ENCODE results near the gene PEAK1. TPM values are rescaled to one million over a fixed set of nuclear protein-coding genes. Genes with fewer than 3 reads are reported as not detected.

The PEAK1 gene
- total RNA-seq, 2 donors from 2014 or later: 25.4 to 38.4 TPM

DNA sequence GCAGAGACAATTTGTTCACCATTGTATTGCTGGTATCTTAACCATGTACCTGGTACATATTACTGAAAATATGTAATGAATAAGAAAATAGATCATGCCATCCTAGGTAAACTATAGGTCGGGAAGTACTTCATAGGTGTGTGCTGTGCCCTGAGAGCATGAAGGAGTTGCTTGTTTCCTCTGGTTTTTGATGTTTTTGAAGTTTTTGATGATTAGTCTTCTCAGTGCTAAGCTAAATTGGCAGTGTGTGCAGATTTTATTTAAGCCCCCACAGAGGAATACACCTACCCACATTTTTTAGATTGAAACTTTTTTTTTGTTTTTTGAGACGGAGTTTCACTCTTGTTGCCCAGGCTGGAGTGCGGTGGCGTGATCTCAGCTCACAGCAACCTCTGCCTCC is 17.4 kb upstream of the PEAK1 start:
- peaks cover 7% of the 10 kb centered on the region for H3K36me3 Mint-ChIP-seq (ENCODE audit: low read depth)
- Histone ChIP-seq H3K4me1 (ENCODE audit: control insufficient read depth, insufficient read depth, low read length) (no peaks in the 10 kb centered on the region), H3K27me3 (ENCODE audit: control insufficient read depth, insufficient read depth, low read length, poor library complexity, severe bottlenecking) (no peaks in the 10 kb centered on the region), H3K9ac (ENCODE audit: extremely low read depth, low read length, poor library complexity, severe bottlenecking) (no peak overlapping the region), H3K9me3 (ENCODE audit: control insufficient read depth, low read length) (no peaks in the 10 kb centered on the region), H3K27ac (ENCODE audit: low read depth, low read length) (no peak overlapping the region), H3K36me3 (ENCODE audit: control insufficient read depth, insufficient read depth, low read length) (no peaks in the 10 kb centered on the region), H3K4me3 (ENCODE audit: low read length) (no peak overlapping the region)
- no peak overlapping the region for H3K4me3 Mint-ChIP-seq
- H3K4me1 Mint-ChIP-seq: no peaks in the 10 kb centered on the region
- 90 to 94% methylated on average over 2 to 4 of the region's 4 CpGs for whole genome bisulfite sequencing, 2 experiments (ENCODE audit: insufficient coverage in 1 of 2, insufficient read length in 1 of 2)
- TF ChIP-seq, protein P1, sequence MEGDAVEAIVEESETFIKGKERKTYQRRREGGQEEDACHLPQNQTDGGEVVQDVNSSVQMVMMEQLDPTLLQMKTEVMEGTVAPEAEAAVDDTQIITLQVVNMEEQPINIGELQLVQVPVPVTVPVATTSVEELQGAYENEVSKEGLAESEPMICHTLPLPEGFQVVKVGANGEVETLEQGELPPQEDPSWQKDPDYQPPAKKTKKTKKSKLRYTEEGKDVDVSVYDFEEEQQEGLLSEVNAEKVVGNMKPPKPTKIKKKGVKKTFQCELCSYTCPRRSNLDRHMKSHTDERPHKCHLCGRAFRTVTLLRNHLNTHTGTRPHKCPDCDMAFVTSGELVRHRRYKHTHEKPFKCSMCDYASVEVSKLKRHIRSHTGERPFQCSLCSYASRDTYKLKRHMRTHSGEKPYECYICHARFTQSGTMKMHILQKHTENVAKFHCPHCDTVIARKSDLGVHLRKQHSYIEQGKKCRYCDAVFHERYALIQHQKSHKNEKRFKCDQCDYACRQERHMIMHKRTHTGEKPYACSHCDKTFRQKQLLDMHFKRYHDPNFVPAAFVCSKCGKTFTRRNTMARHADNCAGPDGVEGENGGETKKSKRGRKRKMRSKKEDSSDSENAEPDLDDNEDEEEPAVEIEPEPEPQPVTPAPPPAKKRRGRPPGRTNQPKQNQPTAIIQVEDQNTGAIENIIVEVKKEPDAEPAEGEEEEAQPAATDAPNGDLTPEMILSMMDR (conservative IDR thresholded peaks at IDR 0.05): no peak
- no peak overlapping the region for H3K27ac Mint-ChIP-seq
- no peaks in the 10 kb centered on the region for H3K27me3 Mint-ChIP-seq (ENCODE audit: insufficient read depth)
- DNase-seq: no peak
- no peaks in the 10 kb centered on the region for H3K9me3 Mint-ChIP-seq

DNA sequence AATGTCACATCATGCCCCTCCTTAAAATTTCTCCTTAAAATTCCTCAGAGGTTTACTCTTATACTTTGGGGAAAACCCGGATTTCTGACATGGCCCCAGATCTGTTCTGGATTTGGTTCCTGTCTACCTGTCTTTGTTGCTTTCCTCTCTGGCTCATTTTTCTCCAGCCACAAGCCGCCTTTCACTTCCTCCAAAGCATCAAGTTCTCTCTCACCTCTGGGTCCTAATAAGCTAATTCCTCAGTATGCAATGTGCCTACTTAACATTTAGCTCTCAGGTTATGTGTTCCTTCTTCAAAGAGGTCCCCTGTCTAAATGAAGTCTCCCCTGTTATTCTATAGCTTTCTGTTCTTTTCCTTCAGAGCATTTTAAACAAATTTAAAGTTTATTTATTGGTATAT is 16.9 kb upstream of the PEAK1 start:
- no peak overlapping the region for H3K27ac Mint-ChIP-seq
- H3K36me3 Mint-ChIP-seq (ENCODE audit: low read depth): peaks cover 7% of the 10 kb centered on the region
- TF ChIP-seq, protein P1 (conservative IDR thresholded peaks at IDR 0.05): no peak
- Histone ChIP-seq H3K27ac (ENCODE audit: low read depth, low read length) (no peak overlapping the region), H3K4me1 (ENCODE audit: control insufficient read depth, insufficient read depth, low read length) (no peaks in the 10 kb centered on the region), H3K9ac (ENCODE audit: extremely low read depth, low read length, poor library complexity, severe bottlenecking) (no peak overlapping the region), H3K4me3 (ENCODE audit: low read length) (no peak overlapping the region), H3K9me3 (ENCODE audit: control insufficient read depth, low read length) (no peaks in the 10 kb centered on the region), H3K27me3 (ENCODE audit: control insufficient read depth, insufficient read depth, low read length, poor library complexity, severe bottlenecking) (no peaks in the 10 kb centered on the region), H3K36me3 (ENCODE audit: control insufficient read depth, insufficient read depth, low read length) (no peaks in the 10 kb centered on the region)
- WGBS, 2 experiments (ENCODE audit: insufficient coverage in 1 of 2, insufficient read length in 1 of 2): 91 to 100% methylated on average over 2 of the region's 2 CpGs
- H3K27me3 Mint-ChIP-seq (ENCODE audit: insufficient read depth): no peaks in the 10 kb centered on the region
- no peak for DNase-seq
- no peaks in the 10 kb centered on the region for H3K4me1 Mint-ChIP-seq
- no peak overlapping the region for H3K4me3 Mint-ChIP-seq
- no peaks in the 10 kb centered on the region for H3K9me3 Mint-ChIP-seq

DNA sequence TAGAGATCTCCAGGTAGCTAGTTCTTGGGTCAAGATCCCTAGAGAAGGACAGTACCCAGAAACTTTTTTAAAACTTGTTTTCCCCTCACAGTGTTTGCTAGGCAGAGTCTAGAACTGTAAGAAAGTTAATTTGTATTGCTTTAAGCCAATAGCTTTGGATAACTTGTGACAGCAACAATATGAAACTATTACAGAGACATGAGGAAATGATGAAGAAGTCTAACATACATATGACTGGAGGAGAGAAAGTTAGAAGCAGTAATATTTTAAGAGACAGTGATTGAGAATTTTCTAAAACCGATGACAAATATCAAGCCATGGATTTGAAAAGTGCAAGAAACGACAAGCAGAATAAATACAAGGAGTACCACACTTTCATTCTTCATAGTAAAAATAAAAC is 10.7 kb upstream of the PEAK1 start:
- peaks cover 2% of the 10 kb centered on the region for H3K36me3 Mint-ChIP-seq (ENCODE audit: low read depth)
- no peak for DNase-seq
- WGBS, 2 experiments (ENCODE audit: insufficient coverage in 1 of 2, insufficient read length in 1 of 2): 100% methylated on average over 2 of the region's 2 CpGs; no CpG with 5 or more reads in 1 of the 2 experiments
- H3K4me3 Mint-ChIP-seq: no peak overlapping the region
- no peaks in the 10 kb centered on the region for H3K4me1 Mint-ChIP-seq
- H3K9me3 Mint-ChIP-seq: no peaks in the 10 kb centered on the region
- no peaks in the 10 kb centered on the region for H3K4me1 ChIP-seq (ENCODE audit: control insufficient read depth, insufficient read depth, low read length)
- H3K36me3 ChIP-seq (ENCODE audit: control insufficient read depth, insufficient read depth, low read length): no peaks in the 10 kb centered on the region
- no peak overlapping the region for H3K4me3 ChIP-seq (ENCODE audit: low read length)
- H3K27me3 Mint-ChIP-seq (ENCODE audit: insufficient read depth): no peaks in the 10 kb centered on the region
- H3K27ac Mint-ChIP-seq: no peak overlapping the region
- H3K9ac ChIP-seq (ENCODE audit: extremely low read depth, low read length, poor library complexity, severe bottlenecking): no peak overlapping the region
- H3K27ac ChIP-seq (ENCODE audit: low read depth, low read length): no peak overlapping the region
- H3K9me3 ChIP-seq (ENCODE audit: control insufficient read depth, low read length): no peaks in the 10 kb centered on the region
- H3K27me3 ChIP-seq (ENCODE audit: control insufficient read depth, insufficient read depth, low read length, poor library complexity, severe bottlenecking): no peaks in the 10 kb centered on the region
- TF ChIP-seq, protein P1 (conservative IDR thresholded peaks at IDR 0.05): no peak

Measured in endodermal cell (in vitro differentiated cells).